Mucosa of stomach (tissue), 1 donor: ENCODE data around the gene RAI1.
A peak's percentile ranks its signal among the peaks of the same experiment; 100 is the strongest.

Source experiments
- H3K27me3 ChIP-seq: one replicate; pipeline ENCODE4 v1.7.0; 2013; ENCODE audit warnings: mild to moderate bottlenecking, low read length; ENCODE audit not compliant: control insufficient read depth, insufficient read depth
- H3K36me3 ChIP-seq: one replicate; pipeline ENCODE4 v1.7.0; 2013; ENCODE audit warnings: low read length; ENCODE audit not compliant: control insufficient read depth, insufficient read depth
- H3K4me1 ChIP-seq: one replicate; pipeline ENCODE4 v1.7.0; 2013; ENCODE audit warnings: mild to moderate bottlenecking, low read length; ENCODE audit not compliant: control insufficient read depth, insufficient read depth
- H3K4me3 ChIP-seq: one replicate; pipeline ENCODE4 v1.7.0; 2013; ENCODE audit warnings: low read length
- H3K9ac ChIP-seq: one replicate; pipeline ENCODE4 v1.7.0; 2013; ENCODE audit warnings: mild to moderate bottlenecking, low read length, moderate library complexity
- H3K9me3 ChIP-seq: one replicate; pipeline ENCODE4 v1.7.0; 2013; ENCODE audit warnings: mild to moderate bottlenecking, low read length, moderate library complexity; ENCODE audit not compliant: control insufficient read depth
- donor health status: Pancreatic carcinoma.

Gene RAI1

GRCh38 chr17:17782523-17783115 is 101.4 kb downstream of the RAI1 start:
- peak overlapping the region; percentile 22 for H3K9ac ChIP-seq
- no peaks in the 10 kb centered on the region for H3K9me3 ChIP-seq
- H3K36me3 ChIP-seq, result no peaks in the 10 kb centered on the region
- H3K4me3 ChIP-seq, result no peak overlapping the region
- peaks cover 16% of the 10 kb centered on the region for H3K27me3 ChIP-seq
- peaks cover 49% of the 10 kb centered on the region for H3K4me1 ChIP-seq

- Histone ChIP-seq H3K4me3 (peak overlapping the region; percentile 1), H3K9ac (peak overlapping the region; percentile 22), H3K27me3 (peaks cover 16% of the 10 kb centered on the region), H3K36me3 (no peaks in the 10 kb centered on the region), H3K9me3 (no peaks in the 10 kb centered on the region), H3K4me1 (peaks cover 49% of the 10 kb centered on the region)
These were observed 102.0 kb downstream of the RAI1 start for GRCh38 chr17:17783116-17783824.

- Histone ChIP-seq H3K36me3 (no peaks in the 10 kb centered on the region), H3K4me1 (peaks cover 49% of the 10 kb centered on the region), H3K9me3 (no peaks in the 10 kb centered on the region), H3K27me3 (peaks cover 16% of the 10 kb centered on the region), H3K4me3 (no peak overlapping the region), H3K9ac (peak overlapping the region; percentile 17)
These were observed 102.8 kb downstream of the RAI1 start for GRCh38 chr17:17783825-17784656.

GRCh38 chr17:17784657-17785267 is 103.5 kb downstream of the RAI1 start:
- Histone ChIP-seq H3K9me3 (no peaks in the 10 kb centered on the region), H3K4me3 (no peak overlapping the region), H3K36me3 (no peaks in the 10 kb centered on the region), H3K27me3 (peaks cover 16% of the 10 kb centered on the region), H3K4me1 (peaks cover 53% of the 10 kb centered on the region), H3K9ac (no peak overlapping the region)

GRCh38 chr17:17785407-17785806 is 104.1 kb downstream of the RAI1 start:
- Histone ChIP-seq H3K9me3 (no peaks in the 10 kb centered on the region), H3K36me3 (no peaks in the 10 kb centered on the region), H3K27me3 (peaks cover 16% of the 10 kb centered on the region), H3K4me1 (peaks cover 57% of the 10 kb centered on the region), H3K9ac (no peak overlapping the region), H3K4me3 (no peak overlapping the region)

GRCh38 chr17:17786998-17787397 is 105.7 kb downstream of the RAI1 start:
- Histone ChIP-seq H3K9me3 (no peaks in the 10 kb centered on the region), H3K4me1 (peaks cover 53% of the 10 kb centered on the region), H3K9ac (no peak overlapping the region), H3K36me3 (no peaks in the 10 kb centered on the region), H3K27me3 (peaks cover 7% of the 10 kb centered on the region), H3K4me3 (no peak overlapping the region)

- no peak overlapping the region for H3K9ac ChIP-seq
- H3K9me3 ChIP-seq, result no peaks in the 10 kb centered on the region
- peaks cover 6% of the 10 kb centered on the region for H3K27me3 ChIP-seq
- no peak overlapping the region for H3K4me3 ChIP-seq
- H3K4me1 ChIP-seq, result peaks cover 58% of the 10 kb centered on the region
- H3K36me3 ChIP-seq, result no peaks in the 10 kb centered on the region
These were observed 106.3 kb downstream of the RAI1 start for GRCh38 chr17:17787568-17787967.

GRCh38 chr17:17788967-17789366 is 107.7 kb downstream of the RAI1 start:
- Histone ChIP-seq H3K27me3 (peaks cover under 1% of the 10 kb centered on the region), H3K4me3 (no peak overlapping the region), H3K9me3 (no peaks in the 10 kb centered on the region), H3K9ac (no peak overlapping the region), H3K4me1 (peaks cover 50% of the 10 kb centered on the region), H3K36me3 (no peaks in the 10 kb centered on the region)

- H3K4me1 ChIP-seq, result peaks cover 46% of the 10 kb centered on the region
- no peaks in the 10 kb centered on the region for H3K9me3 ChIP-seq
- no peaks in the 10 kb centered on the region for H3K36me3 ChIP-seq
- no peaks in the 10 kb centered on the region for H3K27me3 ChIP-seq
- no peak overlapping the region for H3K9ac ChIP-seq
- no peak overlapping the region for H3K4me3 ChIP-seq
These were observed 108.2 kb downstream of the RAI1 start for GRCh38 chr17:17789410-17789809.

GRCh38 chr17:17789828-17790636 is 108.8 kb downstream of the RAI1 start:
- H3K4me3 ChIP-seq, result no peak overlapping the region
- no peak overlapping the region for H3K9ac ChIP-seq
- H3K9me3 ChIP-seq, result no peaks in the 10 kb centered on the region
- H3K27me3 ChIP-seq, result no peaks in the 10 kb centered on the region
- peaks cover 40% of the 10 kb centered on the region for H3K4me1 ChIP-seq
- no peaks in the 10 kb centered on the region for H3K36me3 ChIP-seq

GRCh38 chr17:17790637-17791464 is 109.6 kb downstream of the RAI1 start:
- Histone ChIP-seq H3K36me3 (no peaks in the 10 kb centered on the region), H3K4me3 (no peak overlapping the region), H3K4me1 (peaks cover 38% of the 10 kb centered on the region), H3K9ac (peak overlapping the region; percentile 39), H3K27me3 (no peaks in the 10 kb centered on the region), H3K9me3 (no peaks in the 10 kb centered on the region)
